Measurements from ENCODE around the gene RNF113B.

The RNF113B gene

DNA sequence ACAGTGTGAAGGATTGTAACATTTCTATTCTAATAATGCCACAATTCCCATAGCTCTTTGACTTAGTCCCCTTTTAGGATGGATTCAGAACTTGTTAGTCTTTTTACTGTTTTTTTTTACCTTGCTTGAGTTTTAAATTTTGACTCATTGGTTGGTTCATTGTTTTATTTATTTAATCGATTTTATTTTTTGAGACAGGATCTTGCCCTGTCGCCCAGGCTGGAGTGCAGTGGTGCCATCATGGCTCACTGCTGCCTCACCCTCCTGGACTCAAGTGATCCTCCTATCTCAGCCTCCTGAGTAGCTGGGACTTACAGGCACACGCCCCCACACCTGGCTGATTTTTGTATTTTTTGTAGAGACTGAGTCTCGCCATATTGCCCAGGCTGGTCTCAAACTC is 5.1 kb upstream of the RNF113B start:
- H3K9me3 ChIP-seq (ENCODE audit: control insufficient read depth, low read length) = no peaks in the 10 kb centered on the region
- no peak for TF ChIP-seq CTCF (IDR thresholded peaks at IDR 0.05)
- no peaks in the 10 kb centered on the region for H3K4me1 ChIP-seq
- H3K27me3 ChIP-seq (ENCODE audit: control insufficient read depth, insufficient read depth, low read length) = no peaks in the 10 kb centered on the region
- no peak overlapping the region for H3K9ac ChIP-seq
- H3K4me3 ChIP-seq (ENCODE audit: low read depth, low read length) = no peak overlapping the region
- peaks cover 14% of the 10 kb centered on the region for H3K79me2 ChIP-seq
- H3K4me2 ChIP-seq (ENCODE audit: low read length) = no peak overlapping the region
- no peak overlapping the region for H3K27ac ChIP-seq
- no peak overlapping the region for H2AFZ ChIP-seq
- H3K36me3 ChIP-seq (ENCODE audit: control insufficient read depth, insufficient read depth, low read length) = no peaks in the 10 kb centered on the region

DNA sequence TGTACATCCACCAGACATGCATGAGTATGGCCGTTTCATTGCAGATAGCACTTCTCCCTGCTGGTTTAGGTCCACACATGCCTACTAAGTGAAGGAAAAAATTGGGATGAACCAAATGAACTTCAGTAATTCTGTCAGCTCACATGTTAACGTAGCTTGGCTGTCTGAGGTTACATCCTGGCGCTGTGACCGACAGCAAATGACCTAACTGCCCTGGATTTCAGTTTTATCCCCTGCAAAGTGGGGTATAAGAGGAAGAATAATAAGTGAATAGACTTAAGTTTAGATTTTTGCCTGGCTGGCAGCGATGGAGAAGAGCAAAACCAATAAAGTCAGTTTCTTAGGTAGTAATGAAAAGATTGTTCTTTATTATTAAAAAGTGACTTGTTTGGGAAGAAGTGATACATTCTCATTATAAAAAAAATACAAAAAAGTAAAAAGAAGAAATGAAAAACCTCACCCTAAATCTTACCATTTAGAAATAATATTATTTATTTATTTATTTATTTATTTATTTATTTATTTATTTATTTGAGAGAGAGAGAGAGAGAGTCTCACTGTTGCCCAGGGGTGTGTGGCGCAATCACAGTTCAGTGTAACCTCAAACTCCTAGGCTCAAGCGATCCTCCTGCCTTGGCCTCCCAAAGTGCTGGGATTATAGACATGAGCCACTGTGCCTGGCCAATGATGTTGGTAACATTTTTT is 4.2 kb upstream of the RNF113B start:
- Histone ChIP-seq H3K9me3 (ENCODE audit: control insufficient read depth, low read length) (no peaks in the 10 kb centered on the region), H3K9ac (no peak overlapping the region), H3K27ac (no peak overlapping the region), H3K36me3 (ENCODE audit: control insufficient read depth, insufficient read depth, low read length) (no peaks in the 10 kb centered on the region), H3K4me3 (ENCODE audit: low read depth, low read length) (no peak overlapping the region), H3K4me1 (no peaks in the 10 kb centered on the region), H3K4me2 (ENCODE audit: low read length) (no peak overlapping the region), H3K79me2 (peaks cover 14% of the 10 kb centered on the region), H3K27me3 (ENCODE audit: control insufficient read depth, insufficient read depth, low read length) (no peaks in the 10 kb centered on the region), H2AFZ (no peak overlapping the region)
- TF ChIP-seq CTCF (IDR thresholded peaks at IDR 0.05) = no peak

DNA sequence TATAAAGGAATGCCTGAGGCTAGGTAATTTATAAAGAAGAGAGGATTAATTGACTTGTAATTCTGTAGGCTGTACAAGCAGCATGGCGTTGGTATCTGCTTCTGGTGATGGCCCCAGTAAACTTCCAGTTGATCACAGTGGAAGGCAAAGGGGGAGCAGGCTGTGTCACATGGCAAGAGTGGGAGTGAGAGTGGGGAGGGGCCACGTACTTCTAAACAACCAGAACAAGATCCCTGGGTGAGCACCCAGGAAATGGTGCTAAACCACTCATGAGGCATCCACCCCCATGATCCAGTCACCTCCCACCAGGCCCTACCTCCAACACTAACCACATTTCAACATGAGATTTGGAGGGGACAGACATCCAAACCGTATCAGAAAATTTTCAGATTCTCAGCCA is 3.0 kb upstream of the RNF113B start:
- Histone ChIP-seq H3K27ac (no peak overlapping the region), H3K4me2 (ENCODE audit: low read length) (no peak overlapping the region), H3K9ac (no peak overlapping the region), H3K4me3 (ENCODE audit: low read depth, low read length) (no peak overlapping the region), H3K79me2 (peaks cover 11% of the 10 kb centered on the region), H3K4me1 (no peaks in the 10 kb centered on the region), H3K27me3 (ENCODE audit: control insufficient read depth, insufficient read depth, low read length) (no peaks in the 10 kb centered on the region), H3K36me3 (ENCODE audit: control insufficient read depth, insufficient read depth, low read length) (no peaks in the 10 kb centered on the region), H2AFZ (no peak overlapping the region), H3K9me3 (ENCODE audit: control insufficient read depth, low read length) (no peaks in the 10 kb centered on the region)
- no peak for TF ChIP-seq CTCF (IDR thresholded peaks at IDR 0.05)

DNA sequence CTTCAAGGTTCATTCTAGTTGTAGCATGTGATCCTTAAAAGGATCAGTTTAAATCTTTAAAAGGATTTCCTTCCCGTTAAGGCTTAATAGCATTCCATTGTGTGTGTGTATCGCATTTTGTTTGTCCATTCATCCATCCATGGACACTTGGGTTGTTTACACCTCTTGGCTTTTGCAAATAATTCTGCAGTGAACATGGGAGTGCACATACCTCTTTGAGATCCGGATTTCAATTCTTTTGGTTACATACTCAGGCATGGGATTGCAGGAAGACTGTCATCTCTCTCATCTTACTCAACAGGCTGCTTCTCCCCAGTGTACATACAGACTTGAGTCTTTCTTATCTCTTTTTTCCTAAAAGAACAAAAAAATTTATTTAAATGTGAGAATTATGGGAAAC is 1.2 kb downstream of the RNF113B start:
- H3K9me3 ChIP-seq (ENCODE audit: control insufficient read depth, low read length) = no peaks in the 10 kb centered on the region
- H3K79me2 ChIP-seq = no peaks in the 10 kb centered on the region
- no peak overlapping the region for H3K27ac ChIP-seq
- H3K36me3 ChIP-seq (ENCODE audit: control insufficient read depth, insufficient read depth, low read length) = no peaks in the 10 kb centered on the region
- no peak overlapping the region for H3K9ac ChIP-seq
- no peak overlapping the region for H3K4me2 ChIP-seq (ENCODE audit: low read length)
- TF ChIP-seq CTCF (IDR thresholded peaks at IDR 0.05) = no peak
- no peak overlapping the region for H2AFZ ChIP-seq
- H3K27me3 ChIP-seq (ENCODE audit: control insufficient read depth, insufficient read depth, low read length) = no peaks in the 10 kb centered on the region
- peaks cover 27% of the 10 kb centered on the region for H3K4me1 ChIP-seq
- no peak overlapping the region for H3K4me3 ChIP-seq (ENCODE audit: low read depth, low read length)

GRCh38 chr13:98175043-98175442 is 2.0 kb downstream of the RNF113B start:
- H3K27ac ChIP-seq = no peak overlapping the region
- no peak for TF ChIP-seq CTCF (IDR thresholded peaks at IDR 0.05)
- H3K9ac ChIP-seq = no peak overlapping the region

More at GRCh38 chr13:98175043-98175442, 2.0 kb downstream of the RNF113B start:
- Histone ChIP-seq H3K4me1 (peaks cover 27% of the 10 kb centered on the region), H3K4me2 (ENCODE audit: low read length) (no peak overlapping the region), H2AFZ (no peak overlapping the region), H3K4me3 (ENCODE audit: low read depth, low read length) (no peak overlapping the region), H3K27me3 (ENCODE audit: control insufficient read depth, insufficient read depth, low read length) (no peaks in the 10 kb centered on the region), H3K79me2 (no peaks in the 10 kb centered on the region), H3K9me3 (ENCODE audit: control insufficient read depth, low read length) (no peaks in the 10 kb centered on the region), H3K36me3 (ENCODE audit: control insufficient read depth, insufficient read depth, low read length) (no peaks in the 10 kb centered on the region)

Measured in parathyroid adenoma (tissue), 2 donors.